Mesendoderm (in vitro differentiated cells): Measurements from ENCODE around the gene BCL2.

Source experiments
- DNase-seq: peaks from one replicate; pipeline ENCODE4 v3.0.0; 2013
- H2AK5ac ChIP-seq: 2 replicates; pipeline ENCODE4 v1.6.1; 2013; ENCODE audit warnings: low read length, inconsistent platforms
- H2BK120ac ChIP-seq: 2 replicates; pipeline ENCODE4 v1.6.1; 2013; ENCODE audit warnings: low read depth, mild to moderate bottlenecking, low read length, moderate library complexity, mixed read lengths
- H2BK15ac ChIP-seq: replicated peaks from 2 replicates; pipeline ENCODE4 v1.6.1; 2013; ENCODE audit warnings: low read depth, mild to moderate bottlenecking, moderate library complexity
- H2BK5ac ChIP-seq: 2 replicates; pipeline ENCODE4 v1.6.1; 2013; ENCODE audit warnings: low read length, inconsistent platforms
- H3K18ac ChIP-seq: 2 replicates; pipeline ENCODE4 v1.6.1; 2013; ENCODE audit warnings: mild to moderate bottlenecking, low read length, mixed read lengths
- H3K23ac ChIP-seq: one replicate; pipeline ENCODE4 v1.6.1; 2013; ENCODE audit warnings: low read length
- H3K27ac ChIP-seq: 2 replicates; pipeline ENCODE4 v1.5.1; 2013; ENCODE audit warnings: low read depth, mild to moderate bottlenecking, inconsistent platforms, low read length, moderate library complexity
- H3K27me3 ChIP-seq: 2 replicates; pipeline ENCODE4 v1.6.1; 2013; ENCODE audit warnings: low read length, control low read depth, mild to moderate bottlenecking, inconsistent platforms; ENCODE audit not compliant: insufficient read depth, poor library complexity
- H3K36me3 ChIP-seq: 2 replicates; pipeline ENCODE4 v1.6.1; 2013; ENCODE audit warnings: low read length, inconsistent platforms; ENCODE audit not compliant: control insufficient read depth, insufficient read depth
- H3K4ac ChIP-seq: one replicate; pipeline ENCODE4 v1.6.1; 2013; ENCODE audit warnings: low read depth, mild to moderate bottlenecking, low read length, moderate library complexity
- H3K4me1 ChIP-seq: 2 replicates; pipeline ENCODE4 v1.6.1; 2013; ENCODE audit warnings: low read depth, low read length, inconsistent platforms; ENCODE audit not compliant: control insufficient read depth
- H3K4me2 ChIP-seq: 2 replicates; pipeline ENCODE4 v1.6.1; 2013; ENCODE audit warnings: low read length
- H3K4me3 ChIP-seq: 2 replicates; pipeline ENCODE4 v1.5.1; 2013; ENCODE audit warnings: mild to moderate bottlenecking, low read length
- H3K56ac ChIP-seq: one replicate; pipeline ENCODE4 v1.6.1; 2013; ENCODE audit warnings: low read length
- H3K79me1 ChIP-seq: 2 replicates; pipeline ENCODE4 v1.6.1; 2013; ENCODE audit warnings: low read length, inconsistent platforms
- H3K79me2 ChIP-seq: 2 replicates; pipeline ENCODE4 v1.6.1; 2013; ENCODE audit warnings: mild to moderate bottlenecking, low read length; ENCODE audit not compliant: control insufficient read depth, insufficient read depth
- H3K9ac ChIP-seq: 2 replicates; pipeline ENCODE4 v1.6.1; 2013; ENCODE audit warnings: low read length, inconsistent platforms
- H4K5ac ChIP-seq: one replicate; pipeline ENCODE4 v1.6.1; 2013; ENCODE audit warnings: low read length
- H4K8ac ChIP-seq: one replicate; pipeline ENCODE4 v1.6.1; 2013; ENCODE audit warnings: low read depth, mild to moderate bottlenecking, control low read depth, low read length, moderate library complexity
- WGBS: extraction: QIAGEN DNeasy Blood & Tissue Kit; methylation state at CpG from one replicate; pipeline ENCODE4 v1.1.7; 2013; ENCODE audit warnings: low lambda C conversion rate, missing lambda C conversion rate; ENCODE audit not compliant: insufficient coverage; ENCODE audit errors: extremely low coverage; 5-methylcytosine and 5-hydroxymethylcytosine counted together

BCL2 gene

DNA sequence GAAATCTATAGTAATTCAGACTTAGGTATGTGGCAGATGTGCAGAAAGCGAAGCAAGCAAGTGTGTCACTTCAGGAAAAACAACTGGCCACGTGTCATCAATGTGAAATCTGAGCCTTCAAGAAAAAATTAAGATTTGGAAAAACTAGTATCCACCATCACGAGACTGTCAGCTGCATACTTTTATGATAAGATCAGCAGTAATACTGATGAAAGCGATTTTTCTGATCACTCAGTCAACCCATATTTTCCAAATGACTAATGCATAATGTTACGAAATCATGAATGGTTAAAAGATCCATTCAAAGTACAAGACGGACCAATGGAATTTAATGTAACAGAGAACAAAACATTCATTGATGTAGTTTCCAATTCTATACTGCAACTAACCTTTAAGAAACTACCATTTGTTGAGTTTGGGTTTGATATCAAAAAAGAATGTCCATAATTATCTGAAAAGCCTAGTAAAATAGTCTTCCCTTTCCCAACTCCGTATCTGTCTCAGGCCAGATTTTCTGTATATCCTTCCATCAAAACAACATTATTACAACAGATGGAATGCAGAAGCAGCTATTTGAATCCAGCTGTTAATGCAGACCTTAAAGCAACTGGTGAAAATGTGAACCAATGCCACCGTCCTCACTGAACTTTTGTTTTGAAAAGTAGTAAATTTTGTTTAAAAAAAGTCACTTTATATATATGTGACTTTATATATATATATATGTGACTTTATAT, 17.0 kb upstream of the BCL2 start:
- no peak for DNase-seq
- Histone ChIP-seq H2BK120ac (no peak overlapping the region), H3K9ac (no peak overlapping the region), H3K79me1 (no peaks in the 10 kb centered on the region), H4K5ac (no peak overlapping the region), H2AK5ac (no peak overlapping the region), H3K4me3 (no peak overlapping the region), H2BK5ac (no peak overlapping the region), H4K8ac (no peak overlapping the region), H3K23ac (no peak overlapping the region), H3K27me3 (no peaks in the 10 kb centered on the region), H3K79me2 (no peaks in the 10 kb centered on the region), H3K56ac (no peak overlapping the region), H3K4me2 (no peak overlapping the region), H3K4me1 (no peaks in the 10 kb centered on the region), H2BK15ac (no peak overlapping the region), H3K36me3 (peaks cover 3% of the 10 kb centered on the region), H3K27ac (no peak overlapping the region), H3K18ac (no peak overlapping the region), H3K4ac (no peak overlapping the region)
- no CpG with 5 or more reads among the region's 8 CpGs for WGBS

DNA sequence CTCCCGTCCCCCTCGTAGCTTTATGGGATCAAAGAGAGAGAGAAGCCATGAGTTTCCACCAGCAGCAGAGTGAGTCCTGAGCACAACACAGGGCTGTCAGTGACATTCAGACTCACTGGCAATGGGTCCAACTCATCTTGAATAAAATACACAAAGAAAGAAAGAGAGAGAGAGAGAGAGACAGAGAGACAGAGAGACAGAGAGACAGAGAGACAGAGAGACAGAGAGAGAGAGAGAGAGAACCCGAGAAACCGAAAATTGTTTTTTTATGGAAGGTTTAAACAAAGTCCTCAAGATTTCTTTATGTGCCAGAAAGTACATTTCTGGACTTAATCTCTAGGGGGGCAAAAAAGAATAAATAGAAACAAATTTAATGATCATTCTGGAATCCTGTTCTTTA, 11.5 kb upstream of the BCL2 start:
- Histone ChIP-seq H2BK5ac (no peak overlapping the region), H2BK15ac (no peak overlapping the region), H4K5ac (no peak overlapping the region), H3K27ac (no peak overlapping the region), H2BK120ac (no peak overlapping the region), H3K4me1 (no peaks in the 10 kb centered on the region), H3K4me3 (no peak overlapping the region), H3K79me1 (no peaks in the 10 kb centered on the region), H3K4me2 (no peak overlapping the region), H3K23ac (no peak overlapping the region), H3K27me3 (no peaks in the 10 kb centered on the region), H3K36me3 (peaks cover 1% of the 10 kb centered on the region), H3K4ac (no peak overlapping the region), H3K79me2 (no peaks in the 10 kb centered on the region), H4K8ac (no peak overlapping the region), H3K18ac (no peak overlapping the region), H3K9ac (no peak overlapping the region), H2AK5ac (no peak overlapping the region), H3K56ac (no peak overlapping the region)
- no peak for DNase-seq
- no CpG with 5 or more reads among the region's 4 CpGs for WGBS

- WGBS: no CpG with 5 or more reads among the region's 7 CpGs
- Histone ChIP-seq H2AK5ac (no peak overlapping the region), H4K8ac (no peak overlapping the region), H3K27ac (no peak overlapping the region), H3K4ac (no peak overlapping the region), H3K4me2 (no peak overlapping the region), H3K4me1 (no peaks in the 10 kb centered on the region), H2BK15ac (no peak overlapping the region), H3K18ac (no peak overlapping the region), H3K79me1 (no peaks in the 10 kb centered on the region), H3K23ac (no peak overlapping the region), H3K56ac (no peak overlapping the region), H3K9ac (no peak overlapping the region), H3K36me3 (peaks cover 1% of the 10 kb centered on the region), H3K4me3 (no peak overlapping the region), H4K5ac (no peak overlapping the region), H2BK5ac (no peak overlapping the region), H3K79me2 (no peaks in the 10 kb centered on the region), H3K27me3 (no peaks in the 10 kb centered on the region), H2BK120ac (no peak overlapping the region)
- no peak for DNase-seq
Observed at GRCh38 chr18:63329431-63330145, 10.0 kb upstream of the BCL2 start.

- H3K36me3 ChIP-seq: no peaks in the 10 kb centered on the region
- H3K4ac ChIP-seq: no peak overlapping the region
- H3K4me2 ChIP-seq: no peak overlapping the region
- H2BK15ac ChIP-seq: no peak overlapping the region
- no peaks in the 10 kb centered on the region for H3K79me2 ChIP-seq
- DNase-seq: no peak
- no CpG with 5 or more reads among the region's 5 CpGs for WGBS
- H3K18ac ChIP-seq: no peak overlapping the region
- no peaks in the 10 kb centered on the region for H3K79me1 ChIP-seq
- H3K4me3 ChIP-seq: no peak overlapping the region
- no peak overlapping the region for H4K5ac ChIP-seq
- no peak overlapping the region for H3K56ac ChIP-seq
- H3K27ac ChIP-seq: no peak overlapping the region
- H2BK120ac ChIP-seq: no peak overlapping the region
- no peak overlapping the region for H3K9ac ChIP-seq
- no peak overlapping the region for H2AK5ac ChIP-seq
- no peaks in the 10 kb centered on the region for H3K27me3 ChIP-seq
- H4K8ac ChIP-seq: no peak overlapping the region
- H2BK5ac ChIP-seq: no peak overlapping the region
- peaks cover 3% of the 10 kb centered on the region for H3K4me1 ChIP-seq
- no peak overlapping the region for H3K23ac ChIP-seq
Observed at GRCh38 chr18:63326011-63326410, 6.4 kb upstream of the BCL2 start.

DNA sequence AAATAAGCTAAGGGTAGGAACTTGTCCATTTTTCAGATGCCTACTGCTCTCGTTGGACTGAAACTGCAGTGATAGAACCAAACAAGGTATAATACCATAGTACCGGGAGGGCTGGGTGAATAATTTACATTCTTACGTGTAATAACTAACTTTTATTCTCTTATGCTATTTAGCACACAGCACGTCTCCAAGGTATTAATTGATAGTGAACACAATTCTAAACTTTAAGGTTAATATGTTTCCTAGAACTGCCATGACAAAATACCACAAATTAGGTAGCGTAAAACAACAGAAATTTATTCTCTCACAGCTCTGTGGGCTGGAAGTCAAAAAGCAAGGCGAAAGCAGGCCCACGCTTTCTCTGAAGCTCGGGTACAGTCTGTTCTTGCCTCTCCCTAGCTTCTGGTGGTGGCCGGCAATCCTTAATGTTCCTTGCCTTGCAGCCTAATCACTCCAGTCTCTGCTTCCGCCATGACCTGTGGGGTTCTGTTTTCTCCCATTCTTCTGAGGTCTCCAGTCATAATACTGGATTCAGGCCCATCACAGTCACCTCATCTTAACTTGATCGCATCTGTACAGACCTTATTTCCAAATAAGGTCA, 5.6 kb upstream of the BCL2 start:
- Histone ChIP-seq H3K23ac (no peak overlapping the region), H3K4me3 (no peak overlapping the region)

More for the DNA sequence above, 5.6 kb upstream of the BCL2 start:
- H3K9ac ChIP-seq: no peak overlapping the region
- no peak overlapping the region for H2BK15ac ChIP-seq
- H4K5ac ChIP-seq: no peak overlapping the region
- H4K8ac ChIP-seq: no peak overlapping the region
- no peak overlapping the region for H3K18ac ChIP-seq
- H2AK5ac ChIP-seq: no peak overlapping the region
- peaks cover 3% of the 10 kb centered on the region for H3K4me1 ChIP-seq
- WGBS: no CpG with 5 or more reads among the region's 11 CpGs
- H3K27ac ChIP-seq: no peak overlapping the region
- no peak overlapping the region for H2BK120ac ChIP-seq
- no peaks in the 10 kb centered on the region for H3K27me3 ChIP-seq
- no peak overlapping the region for H2BK5ac ChIP-seq
- H3K36me3 ChIP-seq: no peaks in the 10 kb centered on the region
- no peak for DNase-seq
- H3K56ac ChIP-seq: no peak overlapping the region
- no peaks in the 10 kb centered on the region for H3K79me1 ChIP-seq
- no peaks in the 10 kb centered on the region for H3K79me2 ChIP-seq
- H3K4ac ChIP-seq: no peak overlapping the region
- H3K4me2 ChIP-seq: no peak overlapping the region
